Skeletal muscle satellite cell (primary cell): ENCODE data around the gene SH3PXD2B.

Experiments used
- H3K27me3 ChIP-seq: 2 replicates; pipeline ENCODE4 v1.7.0; 2013; ENCODE audit warnings: low read length; ENCODE audit not compliant: control insufficient read depth, insufficient read depth
- H3K36me3 ChIP-seq: 2 replicates; pipeline ENCODE4 v1.7.0; 2013; ENCODE audit warnings: mild to moderate bottlenecking, control low read depth, low read length; ENCODE audit not compliant: insufficient read depth
- H3K4me1 ChIP-seq: 2 replicates; pipeline ENCODE4 v1.7.0; 2013; ENCODE audit warnings: low read length; ENCODE audit not compliant: control insufficient read depth, insufficient read depth
- H3K4me2 ChIP-seq: 2 replicates; pipeline ENCODE4 v1.7.0; 2013; ENCODE audit warnings: mild to moderate bottlenecking, low read length
- H3K4me3 ChIP-seq: 2 replicates; pipeline ENCODE4 v1.7.0; 2013; ENCODE audit warnings: low read length
- H3K9ac ChIP-seq: 2 replicates; pipeline ENCODE4 v1.7.0; 2013; ENCODE audit warnings: mild to moderate bottlenecking, low read depth, low read length, moderate library complexity
- H3K9me3 ChIP-seq: replicated peaks from 2 replicates; pipeline ENCODE4 v1.7.0; 2013; ENCODE audit warnings: mild to moderate bottlenecking, control low read depth, low read length

Gene SH3PXD2B

GRCh38 chr5:172450861-172451695 lies 3.2 kb downstream of the SH3PXD2B start:
- Histone ChIP-seq H3K4me1 (peaks cover 46% of the 10 kb centered on the region), H3K9me3 (no peaks in the 10 kb centered on the region), H3K9ac (peak overlapping the region; percentile 93), H3K4me3 (peak overlapping the region; percentile 33), H3K27me3 (no peaks in the 10 kb centered on the region), H3K4me2 (peak overlapping the region; percentile 99), H3K36me3 (peaks cover 9% of the 10 kb centered on the region)

- Histone ChIP-seq H3K36me3 (peaks cover 9% of the 10 kb centered on the region), H3K4me1 (peaks cover 42% of the 10 kb centered on the region), H3K4me3 (no peak overlapping the region), H3K27me3 (no peaks in the 10 kb centered on the region), H3K9ac (no peak overlapping the region), H3K4me2 (no peak overlapping the region), H3K9me3 (no peaks in the 10 kb centered on the region)
Observed at GRCh38 chr5:172450453-172450852, 3.9 kb downstream of the SH3PXD2B start.

- no peak overlapping the region for H3K4me3 ChIP-seq
- no peaks in the 10 kb centered on the region for H3K27me3 ChIP-seq
- H3K4me2 ChIP-seq: no peak overlapping the region
- no peak overlapping the region for H3K9ac ChIP-seq
- no peaks in the 10 kb centered on the region for H3K9me3 ChIP-seq
- peaks cover 9% of the 10 kb centered on the region for H3K36me3 ChIP-seq
- peaks cover 43% of the 10 kb centered on the region for H3K4me1 ChIP-seq
Observed at GRCh38 chr5:172448999-172449398, 5.3 kb downstream of the SH3PXD2B start.

GRCh38 chr5:172447646-172448365 lies 6.5 kb downstream of the SH3PXD2B start:
- peaks cover 55% of the 10 kb centered on the region for H3K4me1 ChIP-seq
- peaks cover 9% of the 10 kb centered on the region for H3K36me3 ChIP-seq
- no peaks in the 10 kb centered on the region for H3K27me3 ChIP-seq
- H3K4me3 ChIP-seq: no peak overlapping the region
- H3K4me2 ChIP-seq: no peak overlapping the region
- no peak overlapping the region for H3K9ac ChIP-seq
- no peaks in the 10 kb centered on the region for H3K9me3 ChIP-seq

GRCh38 chr5:172446336-172447051 lies 7.8 kb downstream of the SH3PXD2B start:
- H3K9me3 ChIP-seq: no peaks in the 10 kb centered on the region
- H3K4me3 ChIP-seq: no peak overlapping the region
- H3K4me2 ChIP-seq: peak overlapping the region; percentile 4
- peaks cover 49% of the 10 kb centered on the region for H3K4me1 ChIP-seq
- H3K9ac ChIP-seq: no peak overlapping the region
- H3K36me3 ChIP-seq: peaks cover 5% of the 10 kb centered on the region
- H3K27me3 ChIP-seq: no peaks in the 10 kb centered on the region

GRCh38 chr5:172445866-172446265 lies 8.5 kb downstream of the SH3PXD2B start:
- H3K36me3 ChIP-seq: peaks cover 8% of the 10 kb centered on the region
- no peak overlapping the region for H3K4me2 ChIP-seq
- H3K4me1 ChIP-seq: peaks cover 43% of the 10 kb centered on the region
- no peak overlapping the region for H3K4me3 ChIP-seq
- H3K9me3 ChIP-seq: no peaks in the 10 kb centered on the region
- no peaks in the 10 kb centered on the region for H3K27me3 ChIP-seq
- H3K9ac ChIP-seq: no peak overlapping the region

- Histone ChIP-seq H3K27me3 (no peaks in the 10 kb centered on the region), H3K4me2 (no peak overlapping the region), H3K36me3 (peaks cover 5% of the 10 kb centered on the region), H3K4me1 (peaks cover 43% of the 10 kb centered on the region), H3K4me3 (no peak overlapping the region), H3K9ac (no peak overlapping the region), H3K9me3 (no peaks in the 10 kb centered on the region)
Observed at GRCh38 chr5:172444626-172445365, 9.5 kb downstream of the SH3PXD2B start.

- H3K9ac ChIP-seq: peak overlapping the region; percentile 2
- peak overlapping the region; percentile 8 for H3K4me3 ChIP-seq
- peaks cover 5% of the 10 kb centered on the region for H3K36me3 ChIP-seq
- no peaks in the 10 kb centered on the region for H3K27me3 ChIP-seq
- no peaks in the 10 kb centered on the region for H3K9me3 ChIP-seq
- H3K4me2 ChIP-seq: peak overlapping the region; percentile 41
- H3K4me1 ChIP-seq: peaks cover 43% of the 10 kb centered on the region
Observed at GRCh38 chr5:172444110-172444510, 10.2 kb downstream of the SH3PXD2B start.

- Histone ChIP-seq H3K4me3 (peak overlapping the region; percentile 8), H3K9me3 (no peaks in the 10 kb centered on the region), H3K27me3 (no peaks in the 10 kb centered on the region), H3K9ac (peak overlapping the region; percentile 2), H3K4me2 (peak overlapping the region; percentile 41), H3K4me1 (peaks cover 43% of the 10 kb centered on the region), H3K36me3 (peaks cover 5% of the 10 kb centered on the region)
Observed at GRCh38 chr5:172443441-172444109, 10.8 kb downstream of the SH3PXD2B start.

GRCh38 chr5:172442592-172442991 lies 11.7 kb downstream of the SH3PXD2B start:
- H3K9ac ChIP-seq: no peak overlapping the region
- no peaks in the 10 kb centered on the region for H3K9me3 ChIP-seq
- H3K36me3 ChIP-seq: peaks cover 5% of the 10 kb centered on the region
- H3K27me3 ChIP-seq: no peaks in the 10 kb centered on the region
- H3K4me3 ChIP-seq: no peak overlapping the region
- H3K4me1 ChIP-seq: peaks cover 43% of the 10 kb centered on the region
- H3K4me2 ChIP-seq: no peak overlapping the region
